AG09309 (cell line): Measurements from ENCODE around the gene ARHGEF17.
"Not testable (repeated sequence)": the region's sequence is repeated elsewhere in the genome, so short reads cannot be mapped to it uniquely, and the experiment has no call there.

ENCODE experiments used
- DNase-seq: peaks from one replicate; pipeline ENCODE4 v3.0.0-alpha.2; 2010; ENCODE audit warnings: low read depth
- H3K4me3 ChIP-seq: 2 replicates; pipeline ENCODE4 v1.5.1; 2011; ENCODE audit warnings: mild to moderate bottlenecking, low read depth, low read length, moderate library complexity; ENCODE audit not compliant: control insufficient read depth
- CTCF ChIP-seq: IDR thresholded peaks from 2 replicates; pipeline ENCODE4 v1.5.1; 2011; ENCODE audit warnings: mild to moderate bottlenecking, low read depth, low read length, inconsistent platforms; ENCODE audit not compliant: insufficient read depth, control insufficient read depth; ENCODE audit errors: missing control alignments

ARHGEF17 gene

GRCh38 chr11:73270016-73270854 lies 37.8 kb upstream of the ARHGEF17 start:
- TF ChIP-seq CTCF: no peak
- no peak overlapping the region for H3K4me3 ChIP-seq
- DNase-seq: no peak

- no peak overlapping the region for H3K4me3 ChIP-seq
- TF ChIP-seq CTCF: no peak
- no peak for DNase-seq
Measured at GRCh38 chr11:73270855-73271477, 37.1 kb upstream of the ARHGEF17 start.

- DNase-seq, H3K4me3 ChIP-seq: not testable (repeated sequence)
Measured at GRCh38 chr11:73271478-73271865, 36.6 kb upstream of the ARHGEF17 start.

- no peak for DNase-seq
- TF ChIP-seq CTCF: no peak
- no peak within 1 kb of the TSS for H3K4me3 ChIP-seq
Measured at GRCh38 chr11:73271936-73272679, 36.0 kb upstream of the ARHGEF17 start, which contains the start of gene P2RY6. Gene P2RY6, plus strand, starts transcription at chr11:73272338. Its CDS starts 24,181 bp downstream, at chr11:73296519.

- H3K4me3 ChIP-seq: no peak overlapping the region
- DNase-seq: no peak
- no peak for TF ChIP-seq CTCF
Measured at GRCh38 chr11:73272680-73273038, 35.4 kb upstream of the ARHGEF17 start.

GRCh38 chr11:73273222-73273895 lies 34.7 kb upstream of the ARHGEF17 start:
- no peak overlapping the region for H3K4me3 ChIP-seq
- no peak for DNase-seq
- no peak for TF ChIP-seq CTCF

- not testable (repeated sequence) for DNase-seq, H3K4me3 ChIP-seq
Measured at GRCh38 chr11:73274191-73274590, 33.9 kb upstream of the ARHGEF17 start.
